Thyroid gland (tissue), 4 donors: Measurements from ENCODE around the gene ACSF3. TPM values are rescaled to one million over a fixed set of nuclear protein-coding genes. Genes with fewer than 3 reads are reported as not detected.

Source experiments
- DNase-seq, 2 donors: peaks; one replicate each; pipeline ENCODE4 v3.0.0-alpha.2; 2019
- H3K27ac ChIP-seq, 3 donors: fragments of 200-600 bp; sonication (generic); 1 replicate in 2 of 3; 2 replicates in 1 of 3; pipeline ENCODE4 v1.5.1; 2016 to 2019; ENCODE audit warnings: mild to moderate bottlenecking in 1 of 3, moderate library complexity in 1 of 3
- H3K27me3 ChIP-seq: fragments of 200-600 bp; sonication (generic); one replicate; pipeline ENCODE4 v1.5.1; 2019
- H3K36me3 ChIP-seq, 2 donors: fragments of 200-600 bp; sonication (generic); one replicate each; pipeline ENCODE4 v1.5.1; 2016 to 2019
- H3K4me1 ChIP-seq, 2 donors: fragments of 200-600 bp; sonication (generic); one replicate each; pipeline ENCODE4 v1.5.1; 2017 to 2019
- H3K4me3 ChIP-seq, 3 donors: fragments of 200-600 bp; sonication (generic); replicated peaks in 1 of 3; 1 replicate in 2 of 3; 2 replicates in 1 of 3; pipeline ENCODE4 v1.5.1; 2016; ENCODE audit warnings: mild to moderate bottlenecking in 1 of 3
- H3K9me3 ChIP-seq: fragments of 200-600 bp; sonication (generic); one replicate; pipeline ENCODE4 v1.5.1; 2017
- POLR2A ChIP-seq, 2 donors: fragments of 450-650 bp; IDR thresholded peaks; one replicate each; pipeline ENCODE4 v1.6.1; 2017; ENCODE audit warnings: antibody characterized with exemption in 2 of 2, mild to moderate bottlenecking in 2 of 2, moderate library complexity in 1 of 2
- WGBS, 2 donors: methylation state at CpG; one replicate each; pipeline ENCODE4 v1.1.5; 2017; 5-methylcytosine and 5-hydroxymethylcytosine counted together
- intact Hi-C: fragments of 100-400 bp; cut with DNase I; formaldehyde crosslinking; loops from one replicate; pipeline ENCODE4 v1.15.1; 2023
- total RNA-seq, 4 donors: library from RNA; depleted of rRNA; stranded (reverse); fragments of >200 nt; gene quantifications; one replicate each; pipeline ENCODE4 v1.2.3, GENCODE V29; 2016
- TF ChIP-seq, protein P1 (sequence below), 6 experiments: fragments of 200-600 bp in 3 of 6; fragments of 450-650 bp in 3 of 6; sonication (generic) in 3 of 6; IDR thresholded peaks; one replicate each; pipeline ENCODE4 v1.5.1; 2016 to 2019; ENCODE audit warnings: antibody characterized with exemption in 6 of 6, mild to moderate bottlenecking in 2 of 6, inconsistent platforms in 1 of 6, moderate library complexity in 1 of 6

ACSF3 gene
- total RNA-seq, 4 donors from 2014 or later, result 30.1 to 51.2 (median 33.4) TPM

DNA sequence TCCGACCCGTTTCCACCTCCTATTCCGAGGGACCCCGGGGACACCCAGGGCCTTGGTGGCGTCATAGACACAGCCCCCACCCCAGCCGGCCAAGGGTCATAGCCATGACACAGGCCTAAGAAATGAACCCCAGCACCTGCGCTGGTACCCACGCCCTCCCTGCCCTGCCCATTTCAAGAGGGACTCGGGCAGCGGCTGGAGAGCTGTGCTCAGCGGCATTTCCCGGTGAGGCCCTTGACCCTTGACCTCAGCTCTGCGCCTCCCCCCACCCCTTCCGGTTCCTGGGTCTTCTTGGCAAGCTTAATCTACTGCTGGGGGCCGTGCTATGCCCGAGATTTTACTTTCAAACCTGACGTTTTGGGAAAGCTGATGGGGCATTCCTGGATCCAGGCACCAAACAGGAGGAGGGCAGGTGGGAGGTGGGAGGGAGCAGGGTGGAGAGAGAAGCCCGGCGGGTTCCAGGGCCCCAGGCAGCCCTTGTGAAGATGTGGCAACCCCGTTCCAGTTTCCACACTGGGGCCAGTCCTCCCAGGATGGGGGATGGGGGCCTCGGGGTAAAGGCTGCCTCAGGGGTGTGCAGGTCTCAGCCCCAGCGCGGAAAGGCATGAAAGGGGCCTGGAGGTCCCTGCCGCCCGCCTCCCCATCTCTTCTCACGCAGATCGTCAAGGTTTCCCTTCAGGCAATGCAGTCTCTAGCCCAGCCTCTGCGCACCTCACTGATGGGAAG is 106.6 kb downstream of the ACSF3 start, which contains the start of gene SLC22A31:
Gene SLC22A31 (minus strand): TSS at position 414 of the 726 bp plus-strand sequence. CDS start 36 bp downstream, at position 378.
- Histone ChIP-seq H3K4me3 (no peak within 1 kb of the TSS), H3K27me3 (peaks cover 18% of the 10 kb centered on the region)
- 9 to 17% methylated on average over 15 to 23 of the region's 28 CpGs for WGBS, 2 donors

DNA sequence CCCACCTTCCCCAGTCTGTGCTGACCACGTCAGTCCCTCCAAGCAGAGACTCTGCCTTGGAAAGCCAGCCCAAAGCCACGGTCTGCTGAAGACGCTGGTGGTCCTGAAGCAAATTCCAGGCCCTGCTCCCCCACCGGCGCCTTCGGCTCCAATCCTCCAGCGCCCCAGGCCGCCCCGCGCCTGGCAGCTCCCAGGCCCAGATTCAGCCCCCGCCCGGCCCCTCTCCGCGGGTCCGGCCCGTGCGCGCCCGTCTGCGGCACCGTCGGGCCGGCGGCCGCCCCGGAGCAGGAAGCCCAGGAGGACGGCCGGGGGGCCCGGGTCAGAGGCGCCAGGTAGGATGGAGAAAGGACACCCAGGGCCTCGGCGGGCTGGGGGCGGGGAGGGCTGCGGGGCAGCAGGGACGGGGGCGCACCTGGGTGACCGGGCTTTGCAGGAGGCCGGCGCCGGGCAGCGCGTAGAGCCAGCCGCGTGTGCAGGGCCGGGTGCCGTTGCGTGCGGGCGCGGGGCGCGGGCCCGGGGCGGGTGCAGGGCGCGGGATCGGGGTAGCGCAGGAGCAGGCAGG is 107.3 kb downstream of the ACSF3 start:
- no peak for DNase-seq
- intact Hi-C loops, result no loop called here
- WGBS, 2 donors, result 6% methylated on average over 6 of the region's 58 CpGs; no CpG with 5 or more reads in 1 of the 2 donors
- H3K27me3 ChIP-seq, result peaks cover 18% of the 10 kb centered on the region
- no peaks in the 10 kb centered on the region for H3K36me3 ChIP-seq
- H3K4me1 ChIP-seq, result peaks cover 0 to 4% of the 10 kb centered on the region in 2 donors
- no peaks in the 10 kb centered on the region for H3K9me3 ChIP-seq
- TF ChIP-seq, protein P1, sequence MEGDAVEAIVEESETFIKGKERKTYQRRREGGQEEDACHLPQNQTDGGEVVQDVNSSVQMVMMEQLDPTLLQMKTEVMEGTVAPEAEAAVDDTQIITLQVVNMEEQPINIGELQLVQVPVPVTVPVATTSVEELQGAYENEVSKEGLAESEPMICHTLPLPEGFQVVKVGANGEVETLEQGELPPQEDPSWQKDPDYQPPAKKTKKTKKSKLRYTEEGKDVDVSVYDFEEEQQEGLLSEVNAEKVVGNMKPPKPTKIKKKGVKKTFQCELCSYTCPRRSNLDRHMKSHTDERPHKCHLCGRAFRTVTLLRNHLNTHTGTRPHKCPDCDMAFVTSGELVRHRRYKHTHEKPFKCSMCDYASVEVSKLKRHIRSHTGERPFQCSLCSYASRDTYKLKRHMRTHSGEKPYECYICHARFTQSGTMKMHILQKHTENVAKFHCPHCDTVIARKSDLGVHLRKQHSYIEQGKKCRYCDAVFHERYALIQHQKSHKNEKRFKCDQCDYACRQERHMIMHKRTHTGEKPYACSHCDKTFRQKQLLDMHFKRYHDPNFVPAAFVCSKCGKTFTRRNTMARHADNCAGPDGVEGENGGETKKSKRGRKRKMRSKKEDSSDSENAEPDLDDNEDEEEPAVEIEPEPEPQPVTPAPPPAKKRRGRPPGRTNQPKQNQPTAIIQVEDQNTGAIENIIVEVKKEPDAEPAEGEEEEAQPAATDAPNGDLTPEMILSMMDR (IDR thresholded peaks at IDR 0.05), result no peak
- TF ChIP-seq POLR2A (IDR thresholded peaks at IDR 0.05), result no peak
- H3K27ac ChIP-seq, result no peak overlapping the region
- H3K4me3 ChIP-seq, result no peak overlapping the region

More for the DNA sequence above, 106.6 kb downstream of the ACSF3 start, which contains the start of gene SLC22A31:
- Histone ChIP-seq H3K4me1 (peaks cover 0 to 4% of the 10 kb centered on the region in 2 donors), H3K9me3 (no peaks in the 10 kb centered on the region), H3K36me3 (no peaks in the 10 kb centered on the region), H3K27ac (no peak within 1 kb of the TSS)
- no peak for TF ChIP-seq POLR2A (IDR thresholded peaks at IDR 0.05)
- TF ChIP-seq, protein P1 (IDR thresholded peaks at IDR 0.05), result no peak
- intact Hi-C loops, result no loop called here
- DNase-seq, result no peak

DNA sequence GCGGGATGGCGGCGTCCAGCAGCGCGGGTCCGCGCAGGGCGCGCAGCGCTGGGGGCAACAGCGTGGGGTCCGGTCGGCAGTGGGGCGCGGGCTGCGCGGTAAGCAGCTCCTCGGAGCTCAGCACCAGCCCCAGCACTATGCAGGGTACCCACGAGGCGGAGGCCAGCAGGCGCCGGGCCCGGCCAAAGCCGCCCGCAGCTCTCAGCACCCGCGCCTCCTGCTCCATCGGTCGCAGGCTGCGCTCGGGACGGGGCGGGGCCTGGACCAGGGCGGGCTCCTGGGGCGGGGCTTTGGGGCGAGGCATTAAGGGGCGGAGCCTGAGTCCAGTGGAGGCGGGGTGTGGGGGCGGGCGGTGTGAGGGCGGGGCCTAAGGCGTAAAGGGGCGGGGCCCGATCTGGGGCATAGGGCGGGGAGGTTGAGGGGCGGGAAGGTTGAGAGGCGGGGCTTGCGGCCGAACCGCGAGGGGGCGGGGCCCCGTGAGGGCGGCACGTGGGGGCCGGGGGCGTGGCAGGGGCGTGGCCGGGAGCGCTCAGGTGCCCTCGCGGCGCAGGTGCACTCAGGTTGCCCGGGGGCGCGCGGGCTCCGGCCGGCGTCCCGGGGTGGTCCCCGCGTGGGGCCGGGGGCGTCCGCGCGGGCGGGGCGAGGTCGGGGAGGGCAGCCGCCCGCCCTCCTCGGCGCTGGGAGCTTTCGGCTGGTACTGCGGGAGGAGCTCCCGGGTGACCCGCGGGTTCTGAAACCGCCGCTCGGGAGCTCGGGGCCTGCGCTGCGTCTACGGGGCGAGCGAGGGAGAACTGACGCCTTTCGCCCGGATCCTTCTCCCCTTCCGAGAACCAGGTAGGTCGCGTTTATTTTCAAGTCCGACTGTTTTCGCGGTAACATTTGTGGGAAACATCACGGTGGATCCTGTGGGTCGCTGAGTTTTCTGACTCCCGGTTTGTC is 108.1 kb downstream of the ACSF3 start:
- Histone ChIP-seq H3K36me3 (no peaks in the 10 kb centered on the region), H3K4me1 (peaks cover 0 to 4% of the 10 kb centered on the region in 2 donors), H3K27me3 (peaks cover 18% of the 10 kb centered on the region), H3K9me3 (no peaks in the 10 kb centered on the region), H3K27ac (no peak overlapping the region), H3K4me3 (no peak overlapping the region)
- peak; percentile 41 to 57 for DNase-seq
- WGBS, 2 donors, result 3 to 4% methylated on average over 6 to 19 of the region's 111 CpGs
- TF ChIP-seq, protein P1 (IDR thresholded peaks at IDR 0.05), result no peak
- no peak for TF ChIP-seq POLR2A (IDR thresholded peaks at IDR 0.05)
- intact Hi-C loops, result no loop called here

DNA sequence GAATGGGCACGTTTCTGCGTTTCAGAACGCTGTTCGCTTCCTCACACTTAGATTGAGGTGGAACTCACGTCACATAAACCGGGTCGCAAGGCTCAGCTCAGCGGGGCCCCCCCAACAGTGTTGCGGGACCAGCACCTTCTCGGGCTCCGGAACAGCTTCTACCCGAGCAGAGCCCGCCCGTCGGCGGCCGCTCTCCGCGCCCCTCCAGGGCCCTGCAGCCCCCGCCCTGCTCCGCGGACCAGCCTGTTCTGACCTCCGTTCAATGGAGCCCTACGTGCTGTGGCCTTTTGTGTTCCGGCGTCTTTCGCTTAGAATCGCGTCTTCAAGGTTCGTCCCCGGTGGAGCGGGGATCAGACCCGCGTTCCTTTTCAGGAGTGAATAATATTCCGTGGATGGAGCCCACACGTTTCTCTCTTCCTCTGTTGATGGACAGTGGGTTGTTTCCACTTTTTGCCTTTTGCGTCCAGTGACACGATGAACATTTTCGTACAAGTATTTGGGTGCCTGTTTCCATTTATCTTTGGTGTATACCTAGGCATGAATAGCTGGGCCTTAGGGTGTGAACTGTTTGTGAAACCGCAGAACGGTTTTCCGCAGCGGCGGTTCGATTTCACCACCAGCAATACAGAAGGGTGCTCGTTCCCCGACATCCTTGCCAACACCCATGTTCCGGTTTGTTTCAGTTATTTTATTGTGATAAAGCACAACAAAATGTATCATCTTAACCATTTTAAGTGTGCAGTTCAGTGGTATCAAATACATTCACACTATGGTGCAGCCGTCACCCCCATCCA is 109.0 kb downstream of the ACSF3 start:
- Histone ChIP-seq H3K27ac (no peak overlapping the region), H3K27me3 (peaks cover 18% of the 10 kb centered on the region), H3K4me3 (no peak overlapping the region), H3K36me3 (no peaks in the 10 kb centered on the region), H3K4me1 (peaks cover 0 to 4% of the 10 kb centered on the region in 2 donors), H3K9me3 (no peaks in the 10 kb centered on the region)
- 48 to 57% methylated on average over 38 to 46 of the region's 49 CpGs for WGBS, 2 donors
- intact Hi-C loops, result no loop called here
- no peak for TF ChIP-seq POLR2A (IDR thresholded peaks at IDR 0.05)
- TF ChIP-seq, protein P1 (IDR thresholded peaks at IDR 0.05), result no peak
- no peak for DNase-seq

Other genes with a start within 250 kb of the ACSF3 start
- gene GALNS, start 236.9 kb upstream of the ACSF3 start, total RNA-seq, result 10 to 100 TPM; 14.4 to 41.9 (median 33.0) TPM
- gene TRAPPC2L, start 236.7 kb upstream of the ACSF3 start, total RNA-seq, result 10 to 100 TPM; 18.9 to 50.4 (median 43.8) TPM
- gene PABPN1L, start 227.2 kb upstream of the ACSF3 start, total RNA-seq, result not detected
- gene CBFA2T3, start 116.6 kb upstream of the ACSF3 start, total RNA-seq, result 1 to 10 TPM; 1.3 to 3.8 (median 2.6) TPM
- gene CDH15, start 77.9 kb downstream of the ACSF3 start, total RNA-seq, result not detected
- gene SLC22A31, start 106.7 kb downstream of the ACSF3 start, total RNA-seq, result under 1 TPM in 1 of 4 donors, not detected in 3; 0.54 TPM
- 10 to 100 TPM; 17.5 to 36.4 (median 30.9) TPM for gene ZNF778, start 123.9 kb downstream of the ACSF3 start, total RNA-seq